ENCODE data around the gene SMLR1.

The SMLR1 gene

GRCh38 chr6:130822736-130823135, 4.5 kb upstream of the SMLR1 start:
- H3K4me3 ChIP-seq (ENCODE audit: severe bottlenecking): no peak overlapping the region
- H3K27ac ChIP-seq (ENCODE audit: poor library complexity, severe bottlenecking): no peak overlapping the region
- no peaks in the 10 kb centered on the region for H3K4me1 ChIP-seq (ENCODE audit: insufficient read depth, poor library complexity, severe bottlenecking)
- no peaks in the 10 kb centered on the region for H3K36me3 ChIP-seq (ENCODE audit: low read depth)
- H3K27me3 ChIP-seq (ENCODE audit: insufficient read depth, poor library complexity, severe bottlenecking): no peaks in the 10 kb centered on the region
- DNase-seq (ENCODE audit: low spot score): no peak
- no peaks in the 10 kb centered on the region for H3K9me3 ChIP-seq (ENCODE audit: severe bottlenecking)
- no peak for TF ChIP-seq CTCF (IDR thresholded peaks at IDR 0.05; ENCODE audit: poor library complexity, severe bottlenecking)
- no peak for ATAC-seq (ENCODE audit: low read depth)

DNA sequence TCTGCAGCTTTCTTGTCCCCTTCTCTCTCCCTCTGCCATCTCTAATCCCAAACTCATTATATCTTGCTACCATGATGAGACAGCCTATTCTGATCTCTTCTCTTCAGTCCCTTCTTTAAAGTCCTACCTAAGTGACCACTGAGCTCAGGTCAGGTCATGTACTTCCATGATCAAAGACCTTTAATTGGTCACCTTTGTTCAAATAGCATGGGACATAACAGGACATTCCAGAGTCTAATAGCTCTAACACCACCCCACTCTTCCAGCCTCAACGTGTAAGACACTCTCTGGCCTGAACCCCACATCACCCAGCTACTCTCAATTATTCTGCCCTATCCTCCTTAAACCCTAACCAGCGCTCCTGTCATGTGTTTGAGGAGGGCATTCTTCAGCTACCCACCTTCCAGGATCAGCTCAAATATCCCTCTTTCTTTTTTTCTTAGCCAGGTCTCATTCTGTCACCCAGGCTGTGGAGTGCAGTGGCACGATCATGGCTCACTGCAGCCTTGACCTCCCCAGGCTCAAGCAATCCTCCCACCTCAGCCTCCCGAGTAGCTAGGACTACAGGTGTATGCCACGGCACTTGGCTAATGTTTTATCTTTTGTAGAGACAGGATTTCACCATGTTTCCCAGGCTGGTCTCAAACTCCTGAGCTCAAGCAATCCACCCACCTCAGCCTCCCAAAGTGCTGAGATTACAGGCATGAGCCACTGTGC, 2.1 kb upstream of the SMLR1 start:
- H3K9me3 ChIP-seq (ENCODE audit: severe bottlenecking): no peaks in the 10 kb centered on the region
- ATAC-seq (ENCODE audit: low read depth): no peak
- no peaks in the 10 kb centered on the region for H3K27me3 ChIP-seq (ENCODE audit: insufficient read depth, poor library complexity, severe bottlenecking)
- no peaks in the 10 kb centered on the region for H3K36me3 ChIP-seq (ENCODE audit: low read depth)
- no peak for TF ChIP-seq CTCF (IDR thresholded peaks at IDR 0.05; ENCODE audit: poor library complexity, severe bottlenecking)
- H3K4me3 ChIP-seq (ENCODE audit: severe bottlenecking): no peak overlapping the region
- no peak for DNase-seq (ENCODE audit: low spot score)
- H3K4me1 ChIP-seq (ENCODE audit: insufficient read depth, poor library complexity, severe bottlenecking): no peaks in the 10 kb centered on the region
- H3K27ac ChIP-seq (ENCODE audit: poor library complexity, severe bottlenecking): no peak overlapping the region

DNA sequence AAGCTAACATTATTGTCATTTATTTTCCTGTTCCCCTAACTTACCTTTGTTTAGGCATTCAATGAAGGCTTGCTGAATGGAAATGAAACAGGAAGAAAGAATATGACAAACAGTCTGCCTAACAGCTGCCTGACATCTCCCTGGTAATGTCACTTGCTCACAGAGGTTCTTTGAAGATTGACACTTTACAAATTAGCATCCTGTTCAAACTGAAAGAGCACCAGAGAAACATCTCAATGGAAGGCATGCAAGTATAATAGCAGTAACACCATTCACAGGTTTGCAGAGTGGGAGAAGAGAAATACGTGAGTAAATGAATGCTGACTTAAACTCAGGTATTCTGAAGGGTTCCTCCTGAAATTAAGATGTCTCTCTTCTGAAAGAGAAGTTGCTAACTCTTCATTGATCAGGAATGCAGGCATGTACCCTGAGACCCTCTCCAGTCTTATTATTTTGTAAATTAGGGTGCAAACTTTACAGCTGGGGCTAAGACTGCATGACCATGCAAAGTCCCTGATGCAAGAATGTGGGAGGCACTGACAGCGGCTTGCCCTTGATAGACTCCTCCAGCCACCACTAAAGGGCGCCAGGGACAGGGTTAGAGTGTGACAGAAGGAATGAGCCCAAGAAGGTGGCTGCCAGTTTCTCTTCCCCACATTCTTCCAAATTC, 1.3 kb upstream of the SMLR1 start:
- no peak for ATAC-seq (ENCODE audit: low read depth)
- Histone ChIP-seq H3K4me3 (ENCODE audit: severe bottlenecking) (no peak overlapping the region), H3K36me3 (ENCODE audit: low read depth) (no peaks in the 10 kb centered on the region), H3K9me3 (ENCODE audit: severe bottlenecking) (no peaks in the 10 kb centered on the region), H3K27me3 (ENCODE audit: insufficient read depth, poor library complexity, severe bottlenecking) (no peaks in the 10 kb centered on the region), H3K27ac (ENCODE audit: poor library complexity, severe bottlenecking) (no peak overlapping the region), H3K4me1 (ENCODE audit: insufficient read depth, poor library complexity, severe bottlenecking) (no peaks in the 10 kb centered on the region)
- no peak for TF ChIP-seq CTCF (IDR thresholded peaks at IDR 0.05; ENCODE audit: poor library complexity, severe bottlenecking)
- DNase-seq (ENCODE audit: low spot score): no peak

DNA sequence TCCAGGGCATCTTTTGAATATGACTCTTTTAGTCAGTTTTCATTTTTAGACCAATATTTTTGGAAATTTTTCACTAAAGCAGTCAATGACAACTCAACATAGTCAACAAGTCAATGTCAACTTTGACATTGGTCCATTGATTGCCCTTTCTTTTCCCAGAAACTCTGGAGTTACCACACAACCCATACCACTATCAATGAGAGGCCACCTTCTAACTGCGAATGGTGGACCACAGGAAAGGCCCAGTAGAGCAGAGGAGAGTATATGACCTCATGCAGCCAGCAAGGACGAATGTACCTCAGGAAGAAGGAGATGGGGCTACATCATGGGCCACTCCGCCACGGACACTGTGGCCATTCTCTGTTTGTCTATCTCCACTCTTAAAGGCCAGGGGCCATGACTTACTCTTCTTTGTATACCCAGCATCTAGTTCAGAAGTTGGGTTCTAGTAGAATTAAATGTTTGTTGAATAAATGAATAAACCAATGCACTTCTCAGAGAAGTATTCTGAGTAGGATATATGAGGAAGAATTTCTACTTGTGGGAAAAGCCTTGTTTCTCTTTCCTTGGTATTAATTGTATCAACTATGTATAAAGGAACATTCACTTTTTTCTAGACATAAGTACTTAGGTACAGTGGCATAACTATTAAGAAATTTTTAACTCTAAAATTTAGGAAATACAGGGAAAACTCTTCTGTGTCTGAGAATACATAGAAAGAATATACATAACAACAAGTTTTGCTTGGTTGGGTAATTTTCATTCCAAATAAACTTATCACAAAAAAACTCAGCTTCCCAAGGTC, 562 bp upstream of the SMLR1 start:
- Histone ChIP-seq H3K36me3 (ENCODE audit: low read depth) (no peaks in the 10 kb centered on the region), H3K27ac (ENCODE audit: poor library complexity, severe bottlenecking) (no peak overlapping the region), H3K4me3 (ENCODE audit: severe bottlenecking) (no peak overlapping the region), H3K9me3 (ENCODE audit: severe bottlenecking) (no peaks in the 10 kb centered on the region), H3K27me3 (ENCODE audit: insufficient read depth, poor library complexity, severe bottlenecking) (no peaks in the 10 kb centered on the region), H3K4me1 (ENCODE audit: insufficient read depth, poor library complexity, severe bottlenecking) (no peaks in the 10 kb centered on the region)
- ATAC-seq (ENCODE audit: low read depth) (no peak), DNase-seq (ENCODE audit: low spot score) (no peak)
- no peak for TF ChIP-seq CTCF (IDR thresholded peaks at IDR 0.05; ENCODE audit: poor library complexity, severe bottlenecking)
